Heart left ventricle (tissue), 13 donors: ENCODE results near the gene RNLS.

Source experiments
- POLR2A ChIP-seq, 2 donors: fragments of 450-650 bp; IDR thresholded peaks; one replicate each; pipeline ENCODE4 v1.6.1; 2017; ENCODE audit warnings: antibody characterized with exemption in 2 of 2, mild to moderate bottlenecking in 2 of 2, moderate library complexity in 2 of 2
- TF ChIP-seq, protein P1 (sequence below), 12 donors: fragments of 200-600 bp; sonication (generic) in 4 of 12; IDR thresholded peaks; one replicate each; pipeline versions ENCODE4 v1.5.0 to v1.8.0; 2018 to 2022; ENCODE audit warnings: antibody characterized with exemption in 12 of 12, mild to moderate bottlenecking in 5 of 12
- donor health status: ischemic (EF 13 %, LVEDD 7.1; RV severe dilation, severe dysfunction).
- donor health status: DM: no; HTN: yes; CAD: no.
- donor health status: DM: no; HTN: no; CAD: no.
- donor health status: ischemic (EF 25% LVEDD 6.9; RV normal size, moderate dysfunction).
- donor health status: ischemic (EF 25% LVEDD 5.7; RV mildly dilated, moderate dysfunction).
- donor health status: ischemic (EF 35%, LVEDD 5.7; RV mildly dilated, moderate dysfunction).
- donor health status: nonischemic (EF 11% LVEDD 7.7; RV severe dilation, severe dysfunction).
- donor health status: DM: yes; HTN: yes; CAD: no.
- donor health status: PGD.
- donor health status: ischemic (EF 29% LVEDD 5.4; RV normal size, mild dysfunction).
- donor health status: nonischemic (EF 23%, LVEDD 6.1; RV moderate dilation, normal function).

DNA sequence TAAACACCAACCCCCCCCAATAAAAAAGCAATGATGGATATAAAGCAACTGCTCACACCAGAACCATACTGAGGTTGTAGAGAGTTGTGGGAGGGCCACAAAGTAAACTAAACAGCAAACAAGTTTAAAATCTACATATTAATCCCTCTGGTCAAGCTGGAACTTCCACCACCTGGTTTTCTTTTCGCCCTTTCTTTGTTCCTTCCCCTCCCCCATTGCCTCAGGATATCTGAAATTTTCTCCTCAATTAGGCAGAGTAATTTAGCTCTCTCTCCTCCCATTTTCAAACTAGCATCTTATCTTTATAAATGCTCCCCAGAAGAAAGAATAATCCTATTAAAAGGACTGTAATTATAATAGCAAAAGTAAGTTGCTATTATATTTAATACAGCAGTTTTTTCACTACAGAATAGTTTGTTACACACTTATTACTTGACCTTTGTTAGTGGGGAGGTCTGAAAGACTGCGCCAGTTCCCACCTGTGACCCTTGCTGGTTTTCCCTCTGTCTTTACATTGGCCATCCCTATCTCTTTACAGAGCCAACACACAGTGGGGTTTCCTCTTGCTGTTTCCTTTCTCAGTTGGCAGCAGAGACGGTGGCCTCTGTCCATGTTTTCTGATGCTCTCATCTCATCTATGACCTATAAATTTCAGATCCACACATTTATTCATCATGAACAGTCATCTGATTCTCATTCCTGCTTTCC is 235.4 kb downstream of the RNLS start:
- TF ChIP-seq, protein P1, sequence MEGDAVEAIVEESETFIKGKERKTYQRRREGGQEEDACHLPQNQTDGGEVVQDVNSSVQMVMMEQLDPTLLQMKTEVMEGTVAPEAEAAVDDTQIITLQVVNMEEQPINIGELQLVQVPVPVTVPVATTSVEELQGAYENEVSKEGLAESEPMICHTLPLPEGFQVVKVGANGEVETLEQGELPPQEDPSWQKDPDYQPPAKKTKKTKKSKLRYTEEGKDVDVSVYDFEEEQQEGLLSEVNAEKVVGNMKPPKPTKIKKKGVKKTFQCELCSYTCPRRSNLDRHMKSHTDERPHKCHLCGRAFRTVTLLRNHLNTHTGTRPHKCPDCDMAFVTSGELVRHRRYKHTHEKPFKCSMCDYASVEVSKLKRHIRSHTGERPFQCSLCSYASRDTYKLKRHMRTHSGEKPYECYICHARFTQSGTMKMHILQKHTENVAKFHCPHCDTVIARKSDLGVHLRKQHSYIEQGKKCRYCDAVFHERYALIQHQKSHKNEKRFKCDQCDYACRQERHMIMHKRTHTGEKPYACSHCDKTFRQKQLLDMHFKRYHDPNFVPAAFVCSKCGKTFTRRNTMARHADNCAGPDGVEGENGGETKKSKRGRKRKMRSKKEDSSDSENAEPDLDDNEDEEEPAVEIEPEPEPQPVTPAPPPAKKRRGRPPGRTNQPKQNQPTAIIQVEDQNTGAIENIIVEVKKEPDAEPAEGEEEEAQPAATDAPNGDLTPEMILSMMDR (IDR thresholded peaks at IDR 0.05) = no peak
- no peak for TF ChIP-seq POLR2A (IDR thresholded peaks at IDR 0.05)
